ENCODE data around the gene TMPRSS7.

DNA sequence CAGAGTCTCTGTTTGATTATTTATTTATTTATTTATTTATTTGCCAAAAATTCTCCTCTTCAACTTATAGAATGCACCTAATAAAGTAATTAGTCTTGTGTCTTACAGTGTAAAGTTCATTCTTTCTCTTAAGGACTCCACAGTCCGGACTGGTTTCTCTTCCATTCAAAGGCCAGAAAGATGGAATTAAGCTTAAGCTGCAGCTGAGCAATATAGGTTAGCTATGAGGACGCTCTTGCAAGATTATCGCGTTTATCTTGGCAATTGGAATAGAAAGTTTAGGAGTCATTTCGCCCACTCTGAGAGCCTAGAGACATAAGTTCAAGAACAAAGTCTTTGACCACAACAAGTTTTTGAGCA, 20.8 kb upstream of the TMPRSS7 start:
- TF ChIP-seq, protein P1, sequence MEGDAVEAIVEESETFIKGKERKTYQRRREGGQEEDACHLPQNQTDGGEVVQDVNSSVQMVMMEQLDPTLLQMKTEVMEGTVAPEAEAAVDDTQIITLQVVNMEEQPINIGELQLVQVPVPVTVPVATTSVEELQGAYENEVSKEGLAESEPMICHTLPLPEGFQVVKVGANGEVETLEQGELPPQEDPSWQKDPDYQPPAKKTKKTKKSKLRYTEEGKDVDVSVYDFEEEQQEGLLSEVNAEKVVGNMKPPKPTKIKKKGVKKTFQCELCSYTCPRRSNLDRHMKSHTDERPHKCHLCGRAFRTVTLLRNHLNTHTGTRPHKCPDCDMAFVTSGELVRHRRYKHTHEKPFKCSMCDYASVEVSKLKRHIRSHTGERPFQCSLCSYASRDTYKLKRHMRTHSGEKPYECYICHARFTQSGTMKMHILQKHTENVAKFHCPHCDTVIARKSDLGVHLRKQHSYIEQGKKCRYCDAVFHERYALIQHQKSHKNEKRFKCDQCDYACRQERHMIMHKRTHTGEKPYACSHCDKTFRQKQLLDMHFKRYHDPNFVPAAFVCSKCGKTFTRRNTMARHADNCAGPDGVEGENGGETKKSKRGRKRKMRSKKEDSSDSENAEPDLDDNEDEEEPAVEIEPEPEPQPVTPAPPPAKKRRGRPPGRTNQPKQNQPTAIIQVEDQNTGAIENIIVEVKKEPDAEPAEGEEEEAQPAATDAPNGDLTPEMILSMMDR (IDR thresholded peaks at IDR 0.05), result no peak
- TF ChIP-seq POLR2A (IDR thresholded peaks at IDR 0.05), result no peak

All from lower leg skin (tissue), 3 donors.